Measurements from ENCODE around the gene PLCG1.

DNA sequence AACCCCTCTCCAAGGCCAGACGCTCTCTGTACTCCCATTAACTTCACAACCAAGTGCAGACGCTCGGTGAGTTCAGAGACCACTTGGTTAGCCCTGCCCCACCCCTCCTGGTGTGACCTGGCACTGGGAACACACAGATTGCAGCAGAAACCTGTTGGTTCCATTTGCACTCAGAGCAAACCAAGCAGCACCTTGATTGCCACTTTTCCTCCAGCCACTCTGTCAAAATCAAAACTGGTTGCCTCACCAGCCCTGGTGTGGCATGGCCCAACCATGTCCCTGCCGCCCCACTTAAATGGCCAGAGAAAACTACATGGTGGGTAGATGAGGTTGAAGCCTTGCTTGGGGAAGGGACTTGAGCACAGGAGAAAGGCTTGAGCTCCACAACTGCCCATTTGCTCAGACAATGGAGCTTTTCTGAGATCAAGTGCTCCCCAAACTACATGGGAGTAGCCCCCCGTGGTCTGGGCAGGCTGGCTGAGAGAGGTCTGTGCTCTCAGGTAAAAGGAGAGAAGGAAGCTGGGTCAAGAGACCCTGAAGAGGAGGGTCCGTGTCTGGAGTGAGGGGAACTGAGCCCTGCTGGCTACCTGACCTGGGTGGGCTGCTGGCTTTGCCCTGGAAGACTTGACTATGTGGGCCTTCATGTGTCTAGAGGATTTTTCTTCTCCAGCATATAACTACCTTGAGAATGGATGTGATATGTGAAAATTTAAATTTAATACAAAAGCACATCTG lies 43.4 kb downstream of the PLCG1 start:
- no peak for TF ChIP-seq POLR2A (IDR thresholded peaks at IDR 0.05; ENCODE audit: low read depth, low read length)
- no peak for TF ChIP-seq TAF1 (IDR thresholded peaks at IDR 0.05; ENCODE audit: borderline replicate concordance, low read depth, low read length)
- TF ChIP-seq POLR2AphosphoS5 (IDR thresholded peaks at IDR 0.05; ENCODE audit: low read depth, low read length) = no peak

All from GM12892 (cell line).